GM18502 (cell line): ENCODE measurements around the gene INTS1.

ENCODE experiments used
- ATAC-seq: cut with Tn5 transposase; IDR thresholded peaks from one replicate; pipeline ENCODE4 v1.9.1; 2021; ENCODE audit warnings: mild to moderate bottlenecking; ENCODE audit not compliant: unreplicated experiment, poor library complexity

The INTS1 gene

DNA sequence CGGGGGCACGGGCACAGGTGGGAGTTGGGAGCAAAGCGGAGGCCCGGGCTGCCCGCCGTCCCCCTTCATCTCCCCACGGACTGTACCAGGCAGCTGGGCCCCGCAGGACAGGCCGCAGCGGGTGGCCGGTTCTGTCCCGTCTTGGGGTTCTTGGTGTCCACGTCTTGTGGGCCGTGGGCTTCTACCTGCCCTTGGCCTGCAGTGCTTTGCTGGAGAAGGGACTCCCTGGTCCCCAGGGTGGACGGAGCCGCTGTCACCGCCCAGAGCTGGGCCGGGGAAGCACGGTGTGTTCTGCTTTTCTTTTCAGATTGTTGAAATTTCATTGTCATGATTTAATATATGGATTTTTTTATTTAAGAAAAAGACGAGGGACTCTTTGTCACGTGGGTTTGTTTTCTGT is 38.1 kb upstream of the INTS1 start:
- no peak for ATAC-seq

DNA sequence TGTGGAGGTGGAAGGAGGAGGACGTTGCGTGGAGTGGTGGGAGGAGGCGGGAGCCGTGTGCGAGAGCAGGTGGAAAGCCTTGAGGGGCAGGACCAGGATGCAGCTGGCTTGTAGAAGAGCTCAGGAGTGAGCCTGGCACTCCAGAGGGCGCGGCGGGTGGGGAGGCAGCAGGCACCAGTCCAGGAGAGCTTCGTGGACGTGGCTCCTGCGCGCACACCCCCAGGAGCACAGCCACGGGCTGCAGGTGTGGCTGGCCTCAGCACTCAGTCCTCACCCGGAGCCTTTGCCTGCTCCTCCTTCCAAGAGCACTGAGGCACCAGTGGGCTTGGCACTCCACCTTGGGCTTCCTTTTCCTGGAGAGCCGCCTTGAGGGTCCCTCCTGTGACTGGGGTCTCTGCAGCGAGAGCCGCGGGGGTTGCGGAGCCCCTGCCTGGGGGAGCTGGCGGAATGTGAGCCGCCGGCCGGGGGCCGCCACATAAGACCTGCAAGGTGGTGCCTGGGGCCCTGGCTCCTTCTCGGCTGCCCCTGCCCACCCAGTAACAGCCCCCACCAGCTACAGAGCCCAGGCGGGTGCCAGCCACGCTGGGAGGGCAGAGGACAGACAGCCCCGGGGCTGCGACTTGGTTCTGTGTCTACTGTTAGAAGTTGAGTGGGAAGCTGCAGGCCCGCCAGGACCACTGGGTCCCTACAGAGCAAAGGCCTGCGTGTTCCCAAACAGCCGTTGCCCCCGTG is 37.4 kb upstream of the INTS1 start:
- ATAC-seq, result no peak

DNA sequence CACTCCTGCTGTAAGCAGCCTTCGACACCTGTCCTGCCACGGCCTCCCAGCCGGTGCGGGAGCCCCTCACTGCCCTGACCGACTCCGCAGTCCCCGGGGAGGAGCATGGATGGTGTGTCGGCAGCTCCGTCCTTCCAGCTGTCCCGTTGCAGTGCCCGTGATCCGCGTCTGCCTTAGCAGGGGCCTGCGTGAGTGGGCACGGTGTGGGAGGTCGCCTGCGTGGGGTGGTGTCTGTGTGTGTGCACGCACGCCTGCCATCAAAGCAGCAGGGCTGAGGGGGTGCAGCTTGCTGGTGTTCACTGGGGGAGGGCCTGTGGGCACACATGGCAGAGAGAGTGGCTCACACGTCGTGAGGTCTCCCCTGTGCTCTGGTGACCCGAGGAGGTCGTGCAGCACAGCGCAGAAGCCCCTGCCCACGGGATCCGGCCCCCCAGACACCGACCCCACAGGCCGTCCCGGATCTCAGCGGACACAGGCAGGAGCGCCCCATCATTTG is 36.6 kb upstream of the INTS1 start:
- ATAC-seq, result no peak

DNA sequence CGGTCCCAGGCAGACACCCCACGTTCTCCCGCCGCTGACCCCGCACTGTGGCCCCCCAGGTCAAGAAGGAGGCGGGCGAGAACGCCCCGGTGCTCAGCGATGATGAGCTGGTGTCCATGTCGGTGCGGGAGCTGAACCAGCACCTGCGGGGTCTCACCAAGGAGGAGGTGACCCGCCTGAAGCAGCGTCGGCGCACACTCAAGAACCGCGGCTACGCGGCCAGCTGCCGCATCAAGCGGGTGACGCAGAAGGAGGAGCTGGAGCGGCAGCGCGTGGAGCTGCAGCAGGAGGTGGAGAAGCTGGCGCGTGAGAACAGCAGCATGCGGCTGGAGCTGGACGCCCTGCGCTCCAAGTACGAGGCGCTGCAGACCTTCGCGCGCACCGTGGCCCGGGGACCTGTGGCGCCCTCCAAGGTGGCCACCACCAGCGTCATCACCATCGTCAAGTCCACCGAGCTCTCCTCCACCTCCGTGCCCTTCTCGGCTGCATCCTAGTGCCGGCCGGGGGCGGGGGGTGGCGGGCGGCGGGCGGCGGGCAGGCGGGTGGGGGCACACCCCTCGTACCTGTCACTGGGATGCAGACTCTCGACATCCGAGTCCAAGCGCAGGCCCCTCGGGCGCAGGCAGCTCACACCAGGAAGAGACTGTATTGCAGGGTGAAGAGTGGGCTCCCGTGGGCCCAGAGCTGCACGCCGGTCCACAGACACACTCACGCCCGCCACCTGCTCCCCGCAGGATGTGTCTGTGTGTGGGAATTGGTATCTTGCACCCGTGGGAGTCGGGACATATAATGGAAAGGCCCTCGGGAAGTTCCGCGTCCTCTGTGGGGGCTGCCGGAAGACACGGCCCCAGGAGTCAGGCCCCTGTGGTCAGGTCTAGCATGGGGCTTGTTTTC is 35.9 kb upstream of the INTS1 start:
- no peak for ATAC-seq

GRCh38 chr7:1539181-1539881 is 35.1 kb upstream of the INTS1 start:
- no peak for ATAC-seq

DNA sequence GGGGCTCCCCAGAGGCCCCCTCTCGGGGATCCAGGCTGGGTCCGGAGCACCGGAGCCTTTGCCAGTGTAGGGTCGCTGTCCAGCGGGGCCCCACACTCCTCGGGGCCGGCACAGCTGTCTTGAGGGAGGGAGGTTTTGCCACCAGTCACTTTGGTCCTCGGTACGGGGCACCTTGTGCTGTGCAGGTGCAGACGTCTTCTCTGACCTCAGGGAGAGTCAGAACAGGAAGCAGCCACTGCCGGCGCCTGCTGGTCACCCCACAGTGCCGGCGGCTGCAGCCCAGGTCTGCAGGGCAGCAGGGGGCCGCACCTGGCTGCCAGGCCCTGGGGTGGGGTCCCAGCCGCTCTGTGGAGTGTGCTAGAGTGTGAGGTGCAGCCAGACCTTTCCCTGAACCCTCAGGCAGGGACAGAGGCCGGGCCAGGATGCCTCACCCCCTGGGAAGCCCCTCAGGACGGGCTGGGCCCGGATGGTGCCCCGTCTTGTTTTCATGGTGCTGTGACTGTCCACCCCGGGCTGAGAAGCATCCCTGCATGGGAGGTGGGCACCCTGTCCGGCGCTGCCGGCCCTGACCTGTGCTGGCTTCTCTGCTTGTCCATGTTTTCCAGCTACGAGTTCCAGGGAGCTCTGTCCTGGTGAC is 34.5 kb upstream of the INTS1 start:
- ATAC-seq, result no peak

- ATAC-seq, result no peak
Observed at GRCh38 chr7:1537535-1538412, 33.6 kb upstream of the INTS1 start.

- ATAC-seq, result no peak
Observed at GRCh38 chr7:1536743-1537534, 32.8 kb upstream of the INTS1 start.

- no peak for ATAC-seq
Observed at GRCh38 chr7:1536455-1536742, 32.2 kb upstream of the INTS1 start.

GRCh38 chr7:1535701-1536454 is 31.7 kb upstream of the INTS1 start:
- no peak for ATAC-seq

GRCh38 chr7:1535100-1535458 is 30.9 kb upstream of the INTS1 start:
- no peak for ATAC-seq

GRCh38 chr7:1534330-1535099 is 30.3 kb upstream of the INTS1 start:
- ATAC-seq, result no peak

DNA sequence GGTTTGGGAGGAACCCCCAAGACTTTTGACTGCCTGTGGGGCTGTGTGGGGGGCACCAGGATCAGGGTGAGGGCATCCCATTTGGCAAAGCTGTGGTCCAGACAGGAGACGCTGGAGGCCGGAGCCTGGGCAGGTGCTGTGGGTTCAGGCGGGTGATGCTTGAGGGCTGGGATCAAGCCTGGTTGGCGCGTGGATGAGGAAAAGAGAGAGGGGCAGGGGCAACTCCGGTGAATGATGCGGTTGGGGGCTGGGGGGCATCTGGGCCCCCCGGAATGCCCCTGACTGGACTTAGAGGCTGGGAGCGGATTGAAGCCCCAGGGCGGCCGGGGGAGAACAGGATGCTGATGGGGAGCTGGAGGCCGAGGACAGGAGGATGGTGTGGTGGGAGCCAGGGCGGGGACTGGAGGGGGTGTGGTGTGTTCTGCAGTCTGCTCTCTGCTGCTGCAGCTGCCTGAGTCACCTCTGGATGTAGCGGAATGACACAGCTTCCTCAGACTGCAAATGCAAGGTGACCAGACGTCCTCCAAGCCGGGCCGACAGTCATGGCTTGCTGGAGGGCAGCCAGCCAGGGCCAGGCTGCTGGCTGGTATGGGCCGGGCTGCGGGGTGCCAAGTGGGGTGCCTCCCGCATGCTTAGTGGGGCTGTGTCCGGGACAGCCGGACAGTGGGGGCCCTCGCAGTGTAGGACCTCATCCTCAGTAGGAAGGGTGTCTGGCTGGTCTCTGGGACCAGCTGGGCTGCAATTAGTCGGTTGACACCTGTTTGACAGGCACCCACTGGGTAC is 29.5 kb upstream of the INTS1 start:
- ATAC-seq, result peak; percentile 56

DNA sequence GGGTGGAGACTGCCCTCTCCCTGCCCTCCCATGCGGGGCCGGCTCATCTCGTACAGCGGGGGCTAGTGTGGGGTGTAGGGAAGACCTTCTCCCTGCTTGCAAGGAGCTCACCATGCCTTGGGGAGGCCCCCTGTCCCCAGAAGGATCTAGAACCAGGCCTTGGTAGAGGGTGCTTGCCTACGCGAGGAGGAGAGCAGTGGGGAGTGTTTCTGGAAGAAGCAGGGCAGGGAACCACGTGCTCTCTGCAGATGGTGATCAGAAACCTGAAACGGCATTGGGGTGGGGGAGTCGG is 29.0 kb upstream of the INTS1 start:
- ATAC-seq, result no peak

DNA sequence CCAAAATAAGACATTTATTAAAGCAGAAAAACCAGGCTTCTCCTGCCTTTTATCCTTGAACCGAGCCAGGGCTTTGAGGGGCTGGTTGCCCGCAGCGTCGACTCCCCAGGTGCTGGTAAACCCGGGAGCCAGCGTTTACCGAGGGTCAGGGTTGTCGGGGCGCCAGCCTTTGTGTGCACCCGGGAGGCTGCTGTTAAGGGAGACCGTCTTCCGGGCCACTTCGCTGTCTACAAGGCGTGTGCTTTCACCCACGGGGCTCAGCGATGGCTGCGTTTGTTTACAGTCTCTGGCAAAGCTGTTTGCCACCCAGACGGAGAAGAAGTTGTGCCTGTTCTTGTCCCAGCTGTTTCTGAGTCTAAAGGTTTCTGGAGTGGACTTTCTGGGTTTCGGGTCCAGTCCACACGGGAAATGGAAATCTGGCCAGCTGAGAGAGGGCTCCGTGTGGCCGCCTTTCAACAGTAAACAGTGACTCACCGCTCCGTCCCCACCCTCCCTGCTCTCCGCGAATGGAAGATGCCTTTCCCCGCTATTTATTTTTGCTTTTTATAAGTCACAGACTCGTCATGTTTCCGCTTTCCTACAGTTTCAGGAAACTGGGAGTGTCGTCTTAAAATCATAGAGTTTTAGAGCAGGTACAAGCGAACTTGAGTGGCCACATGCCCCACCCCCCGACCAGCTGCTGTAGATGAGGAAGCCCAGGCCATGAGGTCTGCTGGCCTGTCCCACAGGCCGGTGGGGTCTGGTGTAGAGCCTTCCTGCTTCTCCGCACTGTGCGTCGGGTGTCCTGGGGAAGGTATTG is 28.5 kb upstream of the INTS1 start:
- ATAC-seq, result no peak

- no peak for ATAC-seq
Observed at GRCh38 chr7:1531979-1532455, 27.8 kb upstream of the INTS1 start.
